Muscle of back (tissue), 11 donors: ENCODE results near the gene BDKRB2. TPM values are rescaled to one million over a fixed set of nuclear protein-coding genes. Genes with fewer than 3 reads are reported as not detected.
"Not testable (repeated sequence)": the region's sequence is repeated elsewhere in the genome, so short reads cannot be mapped to it uniquely, and the experiment has no call there.

Experiments used
- DNase-seq, 3 donors: peaks; one replicate each; pipeline versions ENCODE4 v3.0.0 to v3.0.0-alpha.2; 2013
- polyA plus RNA-seq, 10 donors: library from polyadenylated mRNA; unstranded; fragments of 120-200 nt; gene quantifications; one replicate each; pipeline ENCODE4 v1.2.1, GENCODE V29; 2013; ENCODE audit not compliant: insufficient read length in 10 of 10

Gene BDKRB2
- polyA plus RNA-seq, 10 donors: 1.8 to 7.2 (median 3.6) TPM

- DNase-seq: no peak
These were observed 16.5 kb downstream of the BDKRB2 start for GRCh38 chr14:96221109-96221650.

- DNase-seq: no peak
These were observed 17.2 kb downstream of the BDKRB2 start for GRCh38 chr14:96221841-96222240.

- DNase-seq: no peak
These were observed 19.9 kb downstream of the BDKRB2 start for GRCh38 chr14:96224480-96225096.

GRCh38 chr14:96225213-96225612 lies 20.6 kb downstream of the BDKRB2 start:
- no peak for DNase-seq

GRCh38 chr14:96225745-96226151 lies 21.1 kb downstream of the BDKRB2 start:
- DNase-seq: peak; percentile 44 to 56 (median 56)

GRCh38 chr14:96227428-96227827 lies 22.8 kb downstream of the BDKRB2 start:
- no peak for DNase-seq

- no peak for DNase-seq
These were observed 24.7 kb downstream of the BDKRB2 start for GRCh38 chr14:96229315-96229714.

- peak in 1 of 3 donors; percentile 31 for DNase-seq
These were observed 26.4 kb downstream of the BDKRB2 start for GRCh38 chr14:96231056-96231455.

- peak in 1 of 3 donors; percentile 61 for DNase-seq
These were observed 27.0 kb downstream of the BDKRB2 start for GRCh38 chr14:96231526-96232130.

- no peak for DNase-seq
These were observed 27.9 kb downstream of the BDKRB2 start for GRCh38 chr14:96232506-96232905.

- peak in 2 of 3 donors; percentile 26 to 48 for DNase-seq
These were observed 29.0 kb downstream of the BDKRB2 start for GRCh38 chr14:96233661-96234060.

GRCh38 chr14:96235426-96235825 lies 30.8 kb downstream of the BDKRB2 start:
- no peak for DNase-seq

GRCh38 chr14:96237641-96238040 lies 33.0 kb downstream of the BDKRB2 start:
- no peak for DNase-seq

- DNase-seq: no peak
These were observed 34.1 kb downstream of the BDKRB2 start for GRCh38 chr14:96238676-96239265.

GRCh38 chr14:96239711-96240141 lies 35.1 kb downstream of the BDKRB2 start:
- no peak for DNase-seq

- no peak for DNase-seq
These were observed 36.0 kb downstream of the BDKRB2 start for GRCh38 chr14:96240641-96241040.

GRCh38 chr14:96242126-96242525 lies 37.5 kb downstream of the BDKRB2 start:
- no peak for DNase-seq

- DNase-seq: no peak
These were observed 39.1 kb downstream of the BDKRB2 start for GRCh38 chr14:96243785-96244184.

GRCh38 chr14:96245074-96245473 lies 40.4 kb downstream of the BDKRB2 start:
- DNase-seq: not testable (repeated sequence)

GRCh38 chr14:96245710-96246538 lies 41.3 kb downstream of the BDKRB2 start:
- DNase-seq: peak in 1 of 3 donors; percentile 54

- DNase-seq: peak in 1 of 3 donors; percentile 86
These were observed 41.9 kb downstream of the BDKRB2 start for GRCh38 chr14:96246539-96246847.

GRCh38 chr14:96247031-96247430 lies 42.4 kb downstream of the BDKRB2 start:
- DNase-seq: no peak
